AG10803 (cell line): ENCODE results near the gene HAGH.

Source experiments
- DNase-seq: peaks from one replicate; pipeline ENCODE4 v3.0.0; 2010; ENCODE audit warnings: low read depth
- H3K4me3 ChIP-seq: 2 replicates; pipeline ENCODE4 v1.5.1; 2011; ENCODE audit warnings: mild to moderate bottlenecking, low read length, control low read depth
- TF ChIP-seq, protein P1 (sequence below): conservative IDR thresholded peaks from 2 replicates; pipeline ENCODE4 v1.5.1; 2011; ENCODE audit warnings: mild to moderate bottlenecking, low read length, control low read depth, inconsistent platforms

Gene HAGH

DNA sequence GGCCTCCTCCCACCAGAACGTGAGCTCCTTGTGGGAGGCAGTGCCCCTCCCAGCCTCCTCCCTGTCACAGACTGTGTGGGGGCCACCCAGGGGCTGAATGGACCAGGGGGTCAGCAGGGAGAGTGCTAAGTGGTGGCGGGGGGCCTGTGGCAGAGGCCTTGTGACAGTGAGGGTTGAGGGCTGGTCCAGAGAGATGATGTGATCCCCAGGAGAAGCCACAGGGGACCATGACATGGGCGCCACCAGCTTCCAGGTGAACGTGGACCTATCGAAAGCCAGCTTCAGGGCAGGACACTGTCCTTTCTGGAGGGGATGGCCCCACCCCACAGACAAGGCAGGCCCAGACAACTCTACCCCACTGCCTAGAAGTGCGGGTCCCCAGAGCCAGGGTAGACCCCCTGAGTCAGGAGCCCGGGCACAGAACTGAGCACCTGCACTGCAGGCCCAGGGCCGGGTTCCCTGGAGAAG is 47.4 kb downstream of the HAGH start:
- no peak overlapping the region for H3K4me3 ChIP-seq
- TF ChIP-seq, protein P1, sequence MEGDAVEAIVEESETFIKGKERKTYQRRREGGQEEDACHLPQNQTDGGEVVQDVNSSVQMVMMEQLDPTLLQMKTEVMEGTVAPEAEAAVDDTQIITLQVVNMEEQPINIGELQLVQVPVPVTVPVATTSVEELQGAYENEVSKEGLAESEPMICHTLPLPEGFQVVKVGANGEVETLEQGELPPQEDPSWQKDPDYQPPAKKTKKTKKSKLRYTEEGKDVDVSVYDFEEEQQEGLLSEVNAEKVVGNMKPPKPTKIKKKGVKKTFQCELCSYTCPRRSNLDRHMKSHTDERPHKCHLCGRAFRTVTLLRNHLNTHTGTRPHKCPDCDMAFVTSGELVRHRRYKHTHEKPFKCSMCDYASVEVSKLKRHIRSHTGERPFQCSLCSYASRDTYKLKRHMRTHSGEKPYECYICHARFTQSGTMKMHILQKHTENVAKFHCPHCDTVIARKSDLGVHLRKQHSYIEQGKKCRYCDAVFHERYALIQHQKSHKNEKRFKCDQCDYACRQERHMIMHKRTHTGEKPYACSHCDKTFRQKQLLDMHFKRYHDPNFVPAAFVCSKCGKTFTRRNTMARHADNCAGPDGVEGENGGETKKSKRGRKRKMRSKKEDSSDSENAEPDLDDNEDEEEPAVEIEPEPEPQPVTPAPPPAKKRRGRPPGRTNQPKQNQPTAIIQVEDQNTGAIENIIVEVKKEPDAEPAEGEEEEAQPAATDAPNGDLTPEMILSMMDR: no peak
- no peak for DNase-seq

DNA sequence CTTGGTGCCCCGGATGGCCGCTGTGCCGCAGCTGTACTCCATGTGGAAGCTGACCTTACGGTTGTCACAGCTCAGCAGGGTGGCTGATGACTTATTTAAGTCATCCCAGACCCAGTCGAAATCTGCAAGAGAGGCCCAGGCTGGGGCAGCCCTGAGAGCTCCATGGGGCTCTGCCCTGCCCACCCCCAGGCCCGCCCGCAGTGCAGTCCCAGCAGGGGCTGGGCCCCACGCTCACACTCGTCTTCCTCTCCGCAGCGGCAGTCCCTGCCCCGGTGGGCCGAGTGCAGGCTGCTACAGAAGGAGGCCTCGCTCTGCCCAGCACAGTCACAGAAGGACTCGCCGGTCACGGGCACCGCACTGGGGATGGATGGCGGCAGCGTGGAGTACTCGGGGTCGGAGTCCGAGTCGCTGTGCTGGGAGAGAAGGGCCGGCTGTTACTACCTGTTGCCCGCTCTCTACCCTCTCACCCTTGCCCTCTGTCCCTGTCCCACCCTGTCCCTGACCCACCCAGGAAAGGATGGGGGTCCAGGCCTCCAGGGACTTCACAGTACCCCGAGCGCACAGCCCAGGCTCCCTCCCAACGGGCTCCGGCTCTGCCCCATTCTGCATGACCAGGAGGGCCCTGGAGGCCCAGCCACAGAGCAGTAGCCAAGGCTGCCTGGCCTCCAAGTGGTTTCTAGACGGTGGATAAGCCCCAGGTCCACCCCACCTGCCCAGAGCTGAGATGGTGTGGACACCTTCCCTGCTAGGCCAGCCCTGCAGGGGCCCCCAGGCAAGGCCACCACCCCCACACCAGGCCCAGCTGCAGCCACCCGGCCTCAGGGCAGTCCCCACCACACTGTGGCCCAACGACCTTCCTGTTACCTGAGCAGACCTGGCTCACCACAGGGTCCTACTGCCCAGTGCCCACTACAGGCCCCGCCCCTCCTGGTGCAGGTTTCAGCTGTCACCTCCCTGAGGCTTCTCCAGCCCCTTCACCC is 48.1 kb downstream of the HAGH start:
- H3K4me3 ChIP-seq: no peak overlapping the region
- TF ChIP-seq, protein P1: no peak
- no peak for DNase-seq

DNA sequence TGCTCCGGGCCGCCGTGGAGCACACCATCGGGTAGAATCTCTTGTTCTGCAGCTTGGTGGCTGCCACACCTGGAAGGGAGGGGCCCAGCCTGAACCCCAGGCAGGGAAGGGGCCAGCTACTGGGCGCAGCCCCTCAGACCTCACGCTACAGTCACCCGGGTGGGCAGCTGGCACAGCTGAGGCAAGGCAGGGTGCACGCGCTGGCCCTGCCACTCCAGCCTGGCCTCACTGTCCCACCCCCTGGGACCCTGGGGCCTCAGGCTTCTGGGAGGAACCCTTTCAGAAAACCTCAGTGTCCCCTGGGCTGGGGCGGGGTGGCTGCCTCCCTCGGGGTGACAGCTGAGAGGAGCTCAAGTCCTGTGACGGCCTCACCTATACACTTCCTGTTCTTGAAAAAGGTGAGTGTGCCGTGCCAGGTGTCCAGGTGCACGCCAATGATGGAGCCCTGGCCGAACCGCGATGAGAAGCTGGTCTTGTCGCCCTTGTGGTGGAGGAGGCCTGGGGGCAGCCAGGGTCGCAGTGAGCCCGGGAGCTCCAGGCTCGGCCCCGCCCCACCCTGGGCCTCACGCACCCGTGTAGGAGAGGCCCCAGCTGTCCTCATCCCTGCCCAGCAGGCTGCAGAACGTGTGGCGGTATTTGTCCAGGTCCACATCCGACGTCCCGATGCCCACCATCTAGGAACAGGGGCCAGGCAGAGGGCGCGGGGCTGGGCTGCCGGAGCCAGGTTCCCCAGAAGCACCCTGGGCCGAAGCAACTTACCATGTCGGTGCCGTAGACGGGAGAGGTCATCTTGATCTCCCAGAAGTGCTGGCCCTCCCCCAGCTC is 49.0 kb downstream of the HAGH start:
- no peak for DNase-seq
- no peak overlapping the region for H3K4me3 ChIP-seq
- TF ChIP-seq, protein P1: no peak

- no peak for DNase-seq
These were observed 49.6 kb downstream of the HAGH start for GRCh38 chr16:1776991-1777374.

GRCh38 chr16:1776672-1776955 is 50.0 kb downstream of the HAGH start:
- TF ChIP-seq, protein P1: no peak
- H3K4me3 ChIP-seq: no peak overlapping the region
- no peak for DNase-seq

More at GRCh38 chr16:1776991-1777374, 49.6 kb downstream of the HAGH start:
- H3K4me3 ChIP-seq: no peak overlapping the region
- TF ChIP-seq, protein P1: no peak

DNA sequence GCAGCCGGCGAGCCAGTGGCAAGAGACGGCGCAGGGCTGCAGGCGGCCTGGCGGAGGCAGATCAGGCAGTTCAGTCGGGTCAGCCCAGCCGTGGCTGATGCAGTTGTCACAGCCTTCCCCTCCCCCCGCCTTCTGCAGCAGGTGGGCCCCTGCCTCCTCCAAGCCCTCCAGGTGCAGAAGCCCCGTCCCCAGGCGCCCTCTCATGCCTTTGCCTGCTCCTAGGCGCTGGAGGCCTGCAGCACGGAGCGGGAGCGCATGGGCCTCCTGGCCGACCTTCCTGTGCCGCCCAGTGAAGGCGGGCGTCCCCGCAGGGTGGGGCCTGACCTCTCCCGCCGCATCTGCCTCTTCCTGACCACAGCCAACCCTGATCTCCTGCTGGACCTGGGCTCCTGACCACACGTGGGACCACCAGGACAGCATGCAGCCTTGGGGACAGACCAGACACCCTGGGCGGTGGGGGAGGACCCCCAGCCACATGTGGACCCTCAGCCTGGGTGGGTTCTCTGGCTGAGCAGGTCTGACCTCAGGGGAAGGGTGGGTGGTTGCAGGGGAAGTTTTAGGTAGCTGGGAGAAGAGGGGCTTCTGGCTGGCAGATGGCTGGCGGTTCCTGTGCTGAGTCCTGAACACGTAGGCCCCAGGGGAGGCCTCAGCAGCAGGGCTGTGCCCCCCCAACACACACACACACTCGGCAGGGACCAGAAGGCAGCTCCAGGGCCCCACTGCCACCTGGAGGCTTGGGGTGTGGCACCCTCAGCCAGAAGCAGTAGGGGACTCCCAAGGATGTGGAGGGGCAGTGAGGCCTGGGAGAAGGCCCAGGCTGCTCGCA is 50.6 kb downstream of the HAGH start:
- no peak overlapping the region for H3K4me3 ChIP-seq
- TF ChIP-seq, protein P1: no peak
- DNase-seq: no peak
